ENCODE results near the gene FBXL7. TPM values are rescaled to one million over a fixed set of nuclear protein-coding genes. Genes with fewer than 3 reads are reported as not detected.

The FBXL7 gene
- total and polyA plus RNA-seq, 9 of the 15 experiments (the other 6 are each of a cell fraction or from before 2014, with no cell fraction given), result 0.04 to 0.08 TPM; not detected in 7

DNA sequence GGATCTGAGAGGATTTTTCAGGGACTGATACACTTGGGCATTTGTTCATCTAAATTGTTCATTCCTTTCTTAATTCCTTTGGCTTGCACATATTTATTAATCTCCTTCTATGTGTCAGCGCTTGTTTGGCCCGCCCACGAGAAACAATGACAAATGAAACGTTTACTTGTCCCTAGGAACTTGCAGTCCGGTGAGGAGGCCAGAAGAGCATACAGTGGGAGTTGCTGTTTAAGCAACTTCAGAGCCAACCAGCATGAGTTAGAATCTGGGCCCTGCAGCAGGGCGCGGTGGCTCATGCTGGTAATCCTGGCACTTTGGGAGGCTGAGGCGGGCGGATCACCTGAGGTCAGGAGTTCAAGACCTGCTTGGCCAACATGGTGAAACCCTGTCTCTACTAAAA is 18.8 kb downstream of the FBXL7 start (continued):
- TF ChIP-seq SRF (CRISPR knock-in tag; IDR thresholded peaks at IDR 0.05) (no peak), EP400 (IDR thresholded peaks at IDR 0.05) (no peak), SREBF2 (CRISPR knock-in tag; IDR thresholded peaks at IDR 0.05) (no peak), RHOXF2B (CRISPR knock-in tag; conservative IDR thresholded peaks at IDR 0.05) (no peak), KDM1A (IDR thresholded peaks at IDR 0.05) (no peak), ZNF274 (IDR thresholded peaks at IDR 0.05; ENCODE audit: borderline replicate concordance, low read depth, low read length) (no peak)
- TF ChIP-seq, protein P1, sequence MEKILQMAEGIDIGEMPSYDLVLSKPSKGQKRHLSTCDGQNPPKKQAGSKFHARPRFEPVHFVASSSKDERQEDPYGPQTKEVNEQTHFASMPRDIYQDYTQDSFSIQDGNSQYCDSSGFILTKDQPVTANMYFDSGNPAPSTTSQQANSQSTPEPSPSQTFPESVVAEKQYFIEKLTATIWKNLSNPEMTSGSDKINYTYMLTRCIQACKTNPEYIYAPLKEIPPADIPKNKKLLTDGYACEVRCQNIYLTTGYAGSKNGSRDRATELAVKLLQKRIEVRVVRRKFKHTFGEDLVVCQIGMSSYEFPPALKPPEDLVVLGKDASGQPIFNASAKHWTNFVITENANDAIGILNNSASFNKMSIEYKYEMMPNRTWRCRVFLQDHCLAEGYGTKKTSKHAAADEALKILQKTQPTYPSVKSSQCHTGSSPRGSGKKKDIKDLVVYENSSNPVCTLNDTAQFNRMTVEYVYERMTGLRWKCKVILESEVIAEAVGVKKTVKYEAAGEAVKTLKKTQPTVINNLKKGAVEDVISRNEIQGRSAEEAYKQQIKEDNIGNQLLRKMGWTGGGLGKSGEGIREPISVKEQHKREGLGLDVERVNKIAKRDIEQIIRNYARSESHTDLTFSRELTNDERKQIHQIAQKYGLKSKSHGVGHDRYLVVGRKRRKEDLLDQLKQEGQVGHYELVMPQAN (IDR thresholded peaks at IDR 0.05; ENCODE audit: borderline replicate concordance), result no peak

DNA sequence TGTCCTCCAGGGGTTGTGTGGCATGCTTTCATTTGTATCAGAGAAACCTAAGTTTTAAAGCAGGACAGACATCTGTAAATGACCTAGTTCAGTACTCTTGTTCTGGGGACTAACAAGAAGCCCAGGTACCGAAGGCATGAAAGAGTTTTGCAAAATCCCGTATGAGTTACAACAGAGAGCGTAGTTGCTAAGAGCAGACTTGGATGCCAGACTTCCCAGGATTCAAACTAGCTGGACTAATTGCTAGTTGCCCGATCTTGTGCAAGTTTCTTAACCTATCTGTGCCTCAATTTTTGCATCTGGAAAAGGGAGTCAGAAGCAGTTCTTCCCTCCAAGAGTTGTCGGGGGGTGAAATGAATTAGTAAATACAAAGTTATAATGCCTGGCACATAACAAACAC is 20.9 kb downstream of the FBXL7 start:
- BruUV-seq (replicated peaks), result no TSS peak
- H3K27me3 ChIP-seq (ENCODE audit: control insufficient read depth in 2 of 2, insufficient read depth in 2 of 2, low read length in 2 of 2), result no peaks in the 10 kb centered on the region
- in situ Hi-C loops (cut with MboI) (no loop called here), intact Hi-C loops (cut with micrococcal nuclease) (no loop called here)
- 0% methylated on average over 5 of the region's 5 CpGs for WGBS (ENCODE audit: insufficient coverage, low coverage, missing lambda C conversion rate)
- no peaks in the 10 kb centered on the region for H3K9me3 ChIP-seq (replicated peaks; ENCODE audit: control insufficient read depth, insufficient read depth, low read depth, low read length)
- H3K4me1 ChIP-seq (replicated peaks in 1 of 2; ENCODE audit: control insufficient read depth in 2 of 2, insufficient read depth in 2 of 2, low read length in 2 of 2), result no peaks in the 10 kb centered on the region
- H3K4me2 ChIP-seq (ENCODE audit: insufficient read depth, low read length), result no peak overlapping the region
- no peaks in the 10 kb centered on the region for H4K20me1 ChIP-seq (replicated peaks; ENCODE audit: control insufficient read depth, insufficient read depth, low read length)
- no peak overlapping the region for H3K4me3 ChIP-seq
- DNase-seq (ENCODE audit: extremely low read depth in 1 of 4, low spot score in 3 of 4) (no peak), ATAC-seq (no peak), FAIRE-seq (no peak)
- H3K36me3 ChIP-seq (ENCODE audit: control insufficient read depth, insufficient read depth, low read length), result no peaks in the 10 kb centered on the region
- ChIA-PET CTCF (ENCODE audit: low intra/inter-chr PET ratio) (no interaction called here), POLR2A (no interaction called here)
- H3K9ac ChIP-seq (ENCODE audit: insufficient read depth in 1 of 2, low read depth in 2 of 2, low read length in 2 of 2), result no peak overlapping the region
- no peak overlapping the region for H2AFZ ChIP-seq (ENCODE audit: low read depth, low read length)
- H3K27ac ChIP-seq (ENCODE audit: extremely low read depth, low read depth, low read length), result no peak overlapping the region
- H3K79me2 ChIP-seq (ENCODE audit: control insufficient read depth, insufficient read depth, low read length), result no peaks in the 10 kb centered on the region
- H3K9me1 ChIP-seq (ENCODE audit: control insufficient read depth, insufficient read depth, low read length), result no peaks in the 10 kb centered on the region
- no peak for TF ChIP-seq ETV1 (tag; conservative IDR thresholded peaks at IDR 0.05; ENCODE audit: low read depth)
- TF ChIP-seq, protein P2, sequence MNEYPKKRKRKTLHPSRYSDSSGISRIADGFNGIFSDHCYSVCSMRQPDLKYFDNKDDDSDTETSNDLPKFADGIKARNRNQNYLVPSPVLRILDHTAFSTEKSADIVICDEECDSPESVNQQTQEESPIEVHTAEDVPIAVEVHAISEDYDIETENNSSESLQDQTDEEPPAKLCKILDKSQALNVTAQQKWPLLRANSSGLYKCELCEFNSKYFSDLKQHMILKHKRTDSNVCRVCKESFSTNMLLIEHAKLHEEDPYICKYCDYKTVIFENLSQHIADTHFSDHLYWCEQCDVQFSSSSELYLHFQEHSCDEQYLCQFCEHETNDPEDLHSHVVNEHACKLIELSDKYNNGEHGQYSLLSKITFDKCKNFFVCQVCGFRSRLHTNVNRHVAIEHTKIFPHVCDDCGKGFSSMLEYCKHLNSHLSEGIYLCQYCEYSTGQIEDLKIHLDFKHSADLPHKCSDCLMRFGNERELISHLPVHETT (CRISPR knock-in tag; conservative IDR thresholded peaks at IDR 0.05 in 1 of 2, IDR thresholded peaks at IDR 0.05 in 1 of 2), result no peak
- TF ChIP-seq, protein P3, sequence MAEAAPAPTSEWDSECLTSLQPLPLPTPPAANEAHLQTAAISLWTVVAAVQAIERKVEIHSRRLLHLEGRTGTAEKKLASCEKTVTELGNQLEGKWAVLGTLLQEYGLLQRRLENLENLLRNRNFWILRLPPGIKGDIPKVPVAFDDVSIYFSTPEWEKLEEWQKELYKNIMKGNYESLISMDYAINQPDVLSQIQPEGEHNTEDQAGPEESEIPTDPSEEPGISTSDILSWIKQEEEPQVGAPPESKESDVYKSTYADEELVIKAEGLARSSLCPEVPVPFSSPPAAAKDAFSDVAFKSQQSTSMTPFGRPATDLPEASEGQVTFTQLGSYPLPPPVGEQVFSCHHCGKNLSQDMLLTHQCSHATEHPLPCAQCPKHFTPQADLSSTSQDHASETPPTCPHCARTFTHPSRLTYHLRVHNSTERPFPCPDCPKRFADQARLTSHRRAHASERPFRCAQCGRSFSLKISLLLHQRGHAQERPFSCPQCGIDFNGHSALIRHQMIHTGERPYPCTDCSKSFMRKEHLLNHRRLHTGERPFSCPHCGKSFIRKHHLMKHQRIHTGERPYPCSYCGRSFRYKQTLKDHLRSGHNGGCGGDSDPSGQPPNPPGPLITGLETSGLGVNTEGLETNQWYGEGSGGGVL (CRISPR knock-in tag; IDR thresholded peaks at IDR 0.05), result no peak
- no peak for TF ChIP-seq ZNF174 (CRISPR knock-in tag; IDR thresholded peaks at IDR 0.05)
- TF ChIP-seq, protein P4, sequence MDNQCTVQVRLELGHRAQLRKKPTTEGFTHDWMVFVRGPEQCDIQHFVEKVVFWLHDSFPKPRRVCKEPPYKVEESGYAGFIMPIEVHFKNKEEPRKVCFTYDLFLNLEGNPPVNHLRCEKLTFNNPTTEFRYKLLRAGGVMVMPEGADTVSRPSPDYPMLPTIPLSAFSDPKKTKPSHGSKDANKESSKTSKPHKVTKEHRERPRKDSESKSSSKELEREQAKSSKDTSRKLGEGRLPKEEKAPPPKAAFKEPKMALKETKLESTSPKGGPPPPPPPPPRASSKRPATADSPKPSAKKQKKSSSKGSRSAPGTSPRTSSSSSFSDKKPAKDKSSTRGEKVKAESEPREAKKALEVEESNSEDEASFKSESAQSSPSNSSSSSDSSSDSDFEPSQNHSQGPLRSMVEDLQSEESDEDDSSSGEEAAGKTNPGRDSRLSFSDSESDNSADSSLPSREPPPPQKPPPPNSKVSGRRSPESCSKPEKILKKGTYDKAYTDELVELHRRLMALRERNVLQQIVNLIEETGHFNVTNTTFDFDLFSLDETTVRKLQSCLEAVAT (IDR thresholded peaks at IDR 0.05), result no peak
- no peak for TF ChIP-seq SIN3B (IDR thresholded peaks at IDR 0.05; ENCODE audit: low read depth)
- TF ChIP-seq RNF2 (IDR thresholded peaks at IDR 0.05), result no peak
- TF ChIP-seq MYC (IDR thresholded peaks at IDR 0.05; ENCODE audit: low read depth, low read length), result no peak
- no peak for TF ChIP-seq MYC (CRISPR knock-in tag; IDR thresholded peaks at IDR 0.05; ENCODE audit: borderline replicate concordance, low read depth)

Data from K562 (cell line).